SK-N-SH (cell line): ENCODE results near the gene TOR1AIP1. TPM values are rescaled to one million over a fixed set of nuclear protein-coding genes. Genes with fewer than 3 reads are reported as not detected.

Experiments
- CTCF ChIA-PET: fragments of 300-600, 350-600 bp; formaldehyde crosslinking; extraction: SDS; loops from one replicate; lab custom pipeline; 2021; lab: Yijun Ruan, JAX
- POLR2A ChIA-PET: fragments of 350-600 bp; sonication (Branson Sonifier 250); formaldehyde crosslinking; extraction: SDS; loops from one replicate; lab custom pipeline; 2020; ENCODE audit warnings: antibody characterized with exemption, inconsistent platforms; lab: Yijun Ruan, JAX
- DNase-seq: peaks from one replicate; pipeline ENCODE4 v3.0.0; 2012
- H2AFZ ChIP-seq: fragments of 200-600 bp; sonication (generic); 2 replicates; pipeline ENCODE4 v1.8.1; 2016; ENCODE audit warnings: antibody characterized with exemption, mild to moderate bottlenecking, low read depth
- H3F3A ChIP-seq: fragments of 200-600 bp; sonication (generic); replicated peaks from 2 replicates; pipeline ENCODE3; 2016; ENCODE audit warnings: antibody characterized with exemption, mild to moderate bottlenecking; ENCODE audit not compliant: insufficient read depth
- H3K27ac ChIP-seq, 2 experiments: fragments of 200-500 bp in 1 of 2; fragments of 200-600 bp in 1 of 2; sonication (Bioruptor generic) in 1 of 2; sonication (generic), shearing (Covaris generic) in 1 of 2; 2 replicates each; pipeline versions ENCODE4 v1.5.1 to v1.6.1; 2014 to 2016; ENCODE audit warnings: low read depth in 2 of 2, inconsistent platforms in 1 of 2, low read length in 1 of 2, mild to moderate bottlenecking in 1 of 2, mixed read lengths in 1 of 2
- H3K27me3 ChIP-seq: fragments of 200-600 bp; sonication (generic), shearing (Covaris generic); 2 replicates; pipeline ENCODE4 v1.6.1; 2016; ENCODE audit warnings: mixed run types; ENCODE audit not compliant: insufficient read depth
- H3K36me3 ChIP-seq, 2 experiments: fragments of 200-500 bp in 1 of 2; fragments of 200-600 bp in 1 of 2; sonication (Bioruptor generic) in 1 of 2; sonication (generic) in 1 of 2; replicated peaks in 1 of 2; 2 replicates each; pipeline versions ENCODE3 to v1.5.1; 2014 to 2016; ENCODE audit warnings: low read length in 1 of 2, mild to moderate bottlenecking in 1 of 2; ENCODE audit not compliant: insufficient read depth in 2 of 2, control insufficient read depth in 1 of 2
- H3K4me1 ChIP-seq, 2 experiments: fragments of 200-500 bp in 1 of 2; fragments of 200-600 bp in 1 of 2; sonication (Bioruptor generic) in 1 of 2; sonication (generic), shearing (Covaris generic) in 1 of 2; 2 replicates each; pipeline versions ENCODE4 v1.5.1 to v1.6.1; 2014 to 2016; ENCODE audit warnings: low read depth in 1 of 2, low read length in 1 of 2, mixed run types in 1 of 2; ENCODE audit not compliant: insufficient read depth in 2 of 2, control insufficient read depth in 1 of 2
- H3K4me2 ChIP-seq: fragments of 200-600 bp; sonication (generic), shearing (Covaris generic); 2 replicates; pipeline ENCODE4 v1.6.1; 2017; ENCODE audit warnings: mixed run types
- H3K4me3 ChIP-seq, 2 experiments: fragments of 200-500 bp in 1 of 2; fragments of 200-600 bp in 1 of 2; sonication (Bioruptor generic) in 1 of 2; sonication (generic), shearing (Covaris generic) in 1 of 2; 2 replicates each; pipeline versions ENCODE4 v1.5.1 to v1.8.1; 2014 to 2016; ENCODE audit warnings: low read depth in 2 of 2, inconsistent platforms in 1 of 2, low read length in 1 of 2, mild to moderate bottlenecking in 1 of 2, mixed read lengths in 1 of 2, moderate library complexity in 1 of 2
- H3K79me2 ChIP-seq: fragments of 200-600 bp; sonication (generic); 2 replicates; pipeline ENCODE4 v1.8.1; 2017; ENCODE audit warnings: mild to moderate bottlenecking; ENCODE audit not compliant: insufficient read depth
- H3K9ac ChIP-seq: fragments of 200-600 bp; sonication (generic); 2 replicates; pipeline ENCODE4 v1.6.1; 2017; ENCODE audit warnings: mixed run types
- H3K9me2 ChIP-seq: fragments of 200-600 bp; sonication (generic); 2 replicates; pipeline ENCODE4 v1.6.1; 2017; ENCODE audit warnings: mixed run types
- H3K9me3 ChIP-seq: fragments of 200-600 bp; sonication (generic); 2 replicates; pipeline ENCODE4 v1.6.1; 2017; ENCODE audit warnings: mixed run types, mild to moderate bottlenecking, moderate library complexity
- H4K20me1 ChIP-seq: fragments of 200-600 bp; sonication (generic); 2 replicates; pipeline ENCODE4 v1.6.1; 2017; ENCODE audit warnings: mild to moderate bottlenecking, mixed run types; ENCODE audit not compliant: insufficient read depth
- CHD2 ChIP-seq: fragments of 150-350 bp; IDR thresholded peaks from 2 replicates; pipeline ENCODE4 v1.6.1; 2018; ENCODE audit warnings: low read length; ENCODE audit not compliant: partially characterized antibody
- ELF1 ChIP-seq: IDR thresholded peaks from 2 replicates; pipeline ENCODE4 v1.4.0; 2012
- EZH2phosphoT487 ChIP-seq: fragments of 200-600 bp; sonication (generic); IDR thresholded peaks from 2 replicates; pipeline ENCODE4 v1.6.1; 2017; ENCODE audit warnings: low read depth, mixed run types, mild to moderate bottlenecking, antibody characterized with exemption, moderate library complexity, borderline replicate concordance
- FOXJ3 ChIP-seq: sonication (generic); formaldehyde crosslinking; IDR thresholded peaks from 2 replicates; pipeline ENCODE4 v1.5.1; 2020; ENCODE audit warnings: mild to moderate bottlenecking, missing genetic modification reagents
- GABPA ChIP-seq: IDR thresholded peaks from 2 replicates; pipeline ENCODE4 v1.4.0; 2012; ENCODE audit warnings: low read depth, mild to moderate bottlenecking
- JUND ChIP-seq: IDR thresholded peaks from 2 replicates; pipeline ENCODE4 v1.4.0; 2012
- NRF1 ChIP-seq: IDR thresholded peaks from 2 replicates; pipeline ENCODE4 v1.6.1; 2012; ENCODE audit warnings: low read depth, mild to moderate bottlenecking, low read length
- RFX5 ChIP-seq: IDR thresholded peaks from 2 replicates; pipeline ENCODE4 v1.6.1; 2012; ENCODE audit warnings: mild to moderate bottlenecking, improper control_type of control experiment, low read length
- SIN3A ChIP-seq: IDR thresholded peaks from 2 replicates; pipeline ENCODE4 v1.6.1; 2012; ENCODE audit warnings: low read depth, mild to moderate bottlenecking, low read length, moderate library complexity, borderline replicate concordance
- TAF1 ChIP-seq: IDR thresholded peaks from 2 replicates; pipeline ENCODE4 v1.6.1; 2012; ENCODE audit warnings: low read depth, mild to moderate bottlenecking, low read length, moderate library complexity, borderline replicate concordance
- TCF12 ChIP-seq: IDR thresholded peaks from 2 replicates; pipeline ENCODE4 v1.4.0; 2012
- WGBS: methylation state at CpG from one replicate; pipeline ENCODE4 v1.1.6; 2017; ENCODE audit warnings: low lambda C conversion rate; 5-methylcytosine and 5-hydroxymethylcytosine counted together
- polyA plus RNA-seq, 3 experiments: library from polyadenylated mRNA; depleted of rRNA; stranded (reverse); fragments of >200 nt; gene quantifications; 2 replicates each; pipeline ENCODE4 v1.2.3, GENCODE V29; 2012
- TF ChIP-seq, protein P1 (sequence below): fragments of 200-600 bp; sonication (generic); IDR thresholded peaks from 2 replicates; pipeline ENCODE4 v1.6.1; 2017; ENCODE audit warnings: antibody characterized with exemption, mild to moderate bottlenecking, moderate library complexity
- TF ChIP-seq, protein P2 (sequence below): IDR thresholded peaks from 2 replicates; pipeline ENCODE4 v1.4.0; 2012; ENCODE audit warnings: low read depth
- TF ChIP-seq, protein P3 (sequence below): fragments of 150-350 bp; IDR thresholded peaks from 2 replicates; pipeline ENCODE4 v1.6.1; 2017; ENCODE audit warnings: antibody characterized with exemption, low read length, low read depth, borderline replicate concordance
- TF ChIP-seq, protein P4 (sequence below): IDR thresholded peaks from 2 replicates; pipeline ENCODE4 v1.6.1; 2012; ENCODE audit warnings: mild to moderate bottlenecking, low read depth, low read length, moderate library complexity

TOR1AIP1 gene
- polyA plus RNA-seq, 1 of the 3 experiments (the other 2 are of a cell fraction), result 11.8 TPM

DNA sequence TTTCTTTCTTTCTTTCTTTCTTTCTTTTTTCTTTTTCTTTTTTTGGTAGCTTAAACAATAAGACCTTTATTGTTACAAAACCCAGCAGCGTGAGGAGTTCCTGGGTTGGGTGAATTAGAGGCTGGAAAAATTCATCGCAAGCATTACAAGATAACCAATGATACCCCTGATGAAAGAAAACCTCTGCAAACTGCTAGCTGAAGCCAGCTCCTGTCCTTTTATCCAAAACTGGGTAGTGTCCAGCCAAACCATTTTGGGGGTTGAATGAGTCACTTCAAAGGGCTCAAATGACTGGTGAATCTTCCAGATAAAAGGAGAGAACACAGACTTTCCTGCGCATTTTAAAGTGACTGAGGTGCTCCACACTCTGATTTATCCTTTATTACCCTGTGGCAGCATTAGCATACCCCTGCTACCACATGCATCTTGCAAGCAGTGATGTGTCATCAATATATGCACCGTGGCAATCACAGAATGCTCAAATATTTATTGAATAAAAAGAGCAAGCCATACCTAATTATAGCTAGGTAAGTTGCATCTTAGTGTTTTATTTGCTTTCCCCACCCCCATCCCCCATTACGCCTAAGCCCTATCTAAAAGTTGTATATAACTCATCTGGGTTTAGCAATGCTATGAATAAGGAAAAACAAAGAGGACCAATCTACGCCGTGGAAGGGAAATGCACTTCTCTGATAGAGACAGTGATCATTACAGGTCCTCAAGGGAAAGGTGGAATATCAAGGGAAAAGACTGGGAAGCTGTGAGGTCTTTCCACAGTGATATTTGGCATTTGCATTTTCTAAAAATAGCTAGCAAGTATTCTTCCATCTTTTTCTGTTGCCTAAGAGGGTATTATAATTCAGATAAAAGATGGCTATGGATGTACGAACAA lies 40.1 kb downstream of the TOR1AIP1 start:
- H3K4me2 ChIP-seq, result no peak overlapping the region
- H3K9ac ChIP-seq, result no peak overlapping the region
- TF ChIP-seq GABPA, result no peak
- no peak for TF ChIP-seq FOXJ3
- TF ChIP-seq, protein P1, sequence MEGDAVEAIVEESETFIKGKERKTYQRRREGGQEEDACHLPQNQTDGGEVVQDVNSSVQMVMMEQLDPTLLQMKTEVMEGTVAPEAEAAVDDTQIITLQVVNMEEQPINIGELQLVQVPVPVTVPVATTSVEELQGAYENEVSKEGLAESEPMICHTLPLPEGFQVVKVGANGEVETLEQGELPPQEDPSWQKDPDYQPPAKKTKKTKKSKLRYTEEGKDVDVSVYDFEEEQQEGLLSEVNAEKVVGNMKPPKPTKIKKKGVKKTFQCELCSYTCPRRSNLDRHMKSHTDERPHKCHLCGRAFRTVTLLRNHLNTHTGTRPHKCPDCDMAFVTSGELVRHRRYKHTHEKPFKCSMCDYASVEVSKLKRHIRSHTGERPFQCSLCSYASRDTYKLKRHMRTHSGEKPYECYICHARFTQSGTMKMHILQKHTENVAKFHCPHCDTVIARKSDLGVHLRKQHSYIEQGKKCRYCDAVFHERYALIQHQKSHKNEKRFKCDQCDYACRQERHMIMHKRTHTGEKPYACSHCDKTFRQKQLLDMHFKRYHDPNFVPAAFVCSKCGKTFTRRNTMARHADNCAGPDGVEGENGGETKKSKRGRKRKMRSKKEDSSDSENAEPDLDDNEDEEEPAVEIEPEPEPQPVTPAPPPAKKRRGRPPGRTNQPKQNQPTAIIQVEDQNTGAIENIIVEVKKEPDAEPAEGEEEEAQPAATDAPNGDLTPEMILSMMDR, result no peak
- no peak for TF ChIP-seq EZH2phosphoT487
- no peak for TF ChIP-seq TCF12
- TF ChIP-seq, protein P2, sequence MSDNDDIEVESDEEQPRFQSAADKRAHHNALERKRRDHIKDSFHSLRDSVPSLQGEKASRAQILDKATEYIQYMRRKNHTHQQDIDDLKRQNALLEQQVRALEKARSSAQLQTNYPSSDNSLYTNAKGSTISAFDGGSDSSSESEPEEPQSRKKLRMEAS, result no peak
- TF ChIP-seq, protein P3, sequence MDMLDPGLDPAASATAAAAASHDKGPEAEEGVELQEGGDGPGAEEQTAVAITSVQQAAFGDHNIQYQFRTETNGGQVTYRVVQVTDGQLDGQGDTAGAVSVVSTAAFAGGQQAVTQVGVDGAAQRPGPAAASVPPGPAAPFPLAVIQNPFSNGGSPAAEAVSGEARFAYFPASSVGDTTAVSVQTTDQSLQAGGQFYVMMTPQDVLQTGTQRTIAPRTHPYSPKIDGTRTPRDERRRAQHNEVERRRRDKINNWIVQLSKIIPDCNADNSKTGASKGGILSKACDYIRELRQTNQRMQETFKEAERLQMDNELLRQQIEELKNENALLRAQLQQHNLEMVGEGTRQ, result no peak
- TF ChIP-seq SIN3A, result no peak
- no peak for TF ChIP-seq NRF1
- no peak for TF ChIP-seq CHD2
- no peak for TF ChIP-seq ELF1
- no peak for TF ChIP-seq JUND
- TF ChIP-seq, protein P4, sequence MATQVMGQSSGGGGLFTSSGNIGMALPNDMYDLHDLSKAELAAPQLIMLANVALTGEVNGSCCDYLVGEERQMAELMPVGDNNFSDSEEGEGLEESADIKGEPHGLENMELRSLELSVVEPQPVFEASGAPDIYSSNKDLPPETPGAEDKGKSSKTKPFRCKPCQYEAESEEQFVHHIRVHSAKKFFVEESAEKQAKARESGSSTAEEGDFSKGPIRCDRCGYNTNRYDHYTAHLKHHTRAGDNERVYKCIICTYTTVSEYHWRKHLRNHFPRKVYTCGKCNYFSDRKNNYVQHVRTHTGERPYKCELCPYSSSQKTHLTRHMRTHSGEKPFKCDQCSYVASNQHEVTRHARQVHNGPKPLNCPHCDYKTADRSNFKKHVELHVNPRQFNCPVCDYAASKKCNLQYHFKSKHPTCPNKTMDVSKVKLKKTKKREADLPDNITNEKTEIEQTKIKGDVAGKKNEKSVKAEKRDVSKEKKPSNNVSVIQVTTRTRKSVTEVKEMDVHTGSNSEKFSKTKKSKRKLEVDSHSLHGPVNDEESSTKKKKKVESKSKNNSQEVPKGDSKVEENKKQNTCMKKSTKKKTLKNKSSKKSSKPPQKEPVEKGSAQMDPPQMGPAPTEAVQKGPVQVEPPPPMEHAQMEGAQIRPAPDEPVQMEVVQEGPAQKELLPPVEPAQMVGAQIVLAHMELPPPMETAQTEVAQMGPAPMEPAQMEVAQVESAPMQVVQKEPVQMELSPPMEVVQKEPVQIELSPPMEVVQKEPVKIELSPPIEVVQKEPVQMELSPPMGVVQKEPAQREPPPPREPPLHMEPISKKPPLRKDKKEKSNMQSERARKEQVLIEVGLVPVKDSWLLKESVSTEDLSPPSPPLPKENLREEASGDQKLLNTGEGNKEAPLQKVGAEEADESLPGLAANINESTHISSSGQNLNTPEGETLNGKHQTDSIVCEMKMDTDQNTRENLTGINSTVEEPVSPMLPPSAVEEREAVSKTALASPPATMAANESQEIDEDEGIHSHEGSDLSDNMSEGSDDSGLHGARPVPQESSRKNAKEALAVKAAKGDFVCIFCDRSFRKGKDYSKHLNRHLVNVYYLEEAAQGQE, result no peak
- no peak for TF ChIP-seq TAF1
- no peak for TF ChIP-seq RFX5
- no peaks in the 10 kb centered on the region for H3K27me3 ChIP-seq
- H4K20me1 ChIP-seq, result no peaks in the 10 kb centered on the region
- ChIA-PET POLR2A (no interaction called here), CTCF (interaction anchor here (0.7 to 2.0 kb wide), 4 partner anchors 39 to 258 kb away, joined by 3 to 5 read pairs (median 3); no protein-coding TSS in a partner anchor)
- H3K27ac ChIP-seq, result no peak overlapping the region
- no peaks in the 10 kb centered on the region; a peak in 2 of 4 replicates for H3K4me1 ChIP-seq
- H3K9me2 ChIP-seq, result no peaks in the 10 kb centered on the region
- H3K9me3 ChIP-seq, result no peaks in the 10 kb centered on the region
- DNase-seq, result no peak
- H3K36me3 ChIP-seq, result peaks cover 30 to 37% of the 10 kb centered on the region in 2 experiments
- 94% methylated on average over 8 of the region's 8 CpGs for WGBS
- H2AFZ ChIP-seq, result no peak overlapping the region
- peaks cover 5% of the 10 kb centered on the region for H3F3A ChIP-seq
- no peak overlapping the region for H3K4me3 ChIP-seq
- no peaks in the 10 kb centered on the region for H3K79me2 ChIP-seq
